ENCODE results near the gene PPEF1. TPM values are rescaled to one million over a fixed set of nuclear protein-coding genes. Genes with fewer than 3 reads are reported as not detected.

Gene PPEF1
- total RNA-seq, 6 experiments from 2014 or later, result not detected

DNA sequence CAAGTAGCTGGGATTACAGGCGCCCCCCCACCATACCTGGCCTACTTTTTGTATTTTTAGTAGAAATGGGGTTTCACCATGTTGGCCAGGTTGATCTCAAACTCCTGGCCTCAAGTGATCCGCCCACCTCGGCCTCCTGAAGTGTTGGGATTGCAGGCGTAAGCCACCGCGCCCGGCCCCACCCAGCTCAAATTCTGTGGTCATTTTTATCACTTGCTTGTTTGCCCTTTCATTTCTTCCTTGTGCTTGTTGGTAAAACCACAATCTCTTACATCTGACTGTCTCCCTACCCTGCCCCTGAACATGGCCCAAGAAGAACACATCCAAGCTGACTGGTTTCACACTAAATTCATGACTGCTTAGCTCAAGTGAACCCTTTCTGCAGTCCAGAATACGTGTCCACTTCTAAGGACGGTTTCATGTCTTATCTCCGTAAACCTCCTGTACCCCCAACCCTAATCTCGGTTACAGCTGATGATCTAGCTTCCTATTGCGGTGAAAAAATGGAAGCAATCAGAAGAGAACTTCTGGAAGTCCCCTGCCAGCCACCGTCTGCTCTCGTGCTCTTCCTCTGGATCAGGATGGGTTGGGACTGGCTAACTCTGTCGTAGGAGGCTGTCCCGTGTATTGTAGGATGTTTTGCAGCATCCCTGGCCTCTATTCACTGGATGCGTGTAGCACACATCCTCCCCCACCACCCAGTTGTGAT, 30.1 kb upstream of the PPEF1 start:
- Mint-ChIP-seq H3K4me1 (ENCODE audit: low read depth) (no peaks in the 10 kb centered on the region), H3K27me3 (ENCODE audit: insufficient read depth) (peaks cover 11% of the 10 kb centered on the region), H3K27ac (no peak overlapping the region), H3K9me3 (no peaks in the 10 kb centered on the region), H3K36me3 (ENCODE audit: low read depth) (no peaks in the 10 kb centered on the region), H3K4me3 (no peak overlapping the region)
- no peak for DNase-seq
- TF ChIP-seq CTCF (IDR thresholded peaks at IDR 0.05), result no peak

GRCh38 chrX:18681996-18682395, 25.4 kb upstream of the PPEF1 start:
- Mint-ChIP-seq H3K4me1 (ENCODE audit: low read depth) (no peaks in the 10 kb centered on the region), H3K36me3 (ENCODE audit: low read depth) (no peaks in the 10 kb centered on the region), H3K27ac (no peak overlapping the region), H3K27me3 (ENCODE audit: insufficient read depth) (peaks cover 13% of the 10 kb centered on the region), H3K4me3 (no peak overlapping the region), H3K9me3 (no peaks in the 10 kb centered on the region)
- TF ChIP-seq CTCF (IDR thresholded peaks at IDR 0.05), result no peak
- no peak for DNase-seq

GRCh38 chrX:18682979-18683387, 24.5 kb upstream of the PPEF1 start:
- Mint-ChIP-seq H3K4me3 (no peak overlapping the region), H3K4me1 (ENCODE audit: low read depth) (no peaks in the 10 kb centered on the region), H3K36me3 (ENCODE audit: low read depth) (no peaks in the 10 kb centered on the region), H3K9me3 (no peaks in the 10 kb centered on the region), H3K27ac (no peak overlapping the region), H3K27me3 (ENCODE audit: insufficient read depth) (peaks cover 13% of the 10 kb centered on the region)
- no peak for TF ChIP-seq CTCF (IDR thresholded peaks at IDR 0.05)
- no peak for DNase-seq

DNA sequence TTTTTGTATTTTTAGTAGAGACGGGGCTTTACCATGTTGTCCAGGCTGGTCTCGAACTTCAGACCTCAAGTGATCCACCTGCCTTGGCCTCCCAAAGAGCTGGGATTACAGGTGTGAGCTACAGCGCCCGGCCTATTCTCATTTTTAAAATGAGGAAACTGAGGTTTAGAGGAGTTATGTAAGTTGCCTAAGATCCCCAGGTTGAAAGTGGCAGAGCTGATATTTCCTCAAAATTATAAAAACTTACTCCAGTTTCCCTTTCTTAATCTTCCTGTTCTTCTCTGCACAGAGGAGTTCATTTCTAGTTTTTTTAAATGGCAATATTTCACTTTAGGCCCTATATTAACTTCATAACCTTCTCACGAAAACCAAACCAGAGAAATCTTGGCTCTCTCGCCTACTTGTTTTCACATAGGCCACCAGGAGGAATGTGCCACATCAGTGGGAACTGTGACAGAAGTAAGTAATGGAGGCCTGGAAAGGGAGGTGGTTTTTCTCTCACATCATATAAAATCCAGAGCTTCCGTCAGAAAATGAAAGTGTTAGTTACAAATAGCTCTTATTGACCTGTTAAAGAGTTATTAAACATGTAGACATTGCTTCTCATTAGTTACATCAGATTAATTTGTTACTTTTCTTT, 19.5 kb upstream of the PPEF1 start:
- Mint-ChIP-seq H3K4me3 (no peak overlapping the region), H3K9me3 (no peaks in the 10 kb centered on the region), H3K36me3 (ENCODE audit: low read depth) (no peaks in the 10 kb centered on the region), H3K4me1 (ENCODE audit: low read depth) (no peaks in the 10 kb centered on the region), H3K27ac (no peak overlapping the region), H3K27me3 (ENCODE audit: insufficient read depth) (peaks cover 14% of the 10 kb centered on the region)
- no peak for TF ChIP-seq CTCF (IDR thresholded peaks at IDR 0.05)
- DNase-seq, result no peak

GRCh38 chrX:18691431-18691830, 16.0 kb upstream of the PPEF1 start:
- no peak overlapping the region for H3K27ac Mint-ChIP-seq
- H3K4me3 Mint-ChIP-seq, result no peak overlapping the region
- TF ChIP-seq CTCF (IDR thresholded peaks at IDR 0.05), result no peak
- peaks cover 14% of the 10 kb centered on the region for H3K27me3 Mint-ChIP-seq (ENCODE audit: insufficient read depth)
- H3K9me3 Mint-ChIP-seq, result no peaks in the 10 kb centered on the region
- no peak for DNase-seq
- H3K36me3 Mint-ChIP-seq (ENCODE audit: low read depth), result no peaks in the 10 kb centered on the region
- no peaks in the 10 kb centered on the region for H3K4me1 Mint-ChIP-seq (ENCODE audit: low read depth)

Data from HFFc6 (cell line).